ENCODE measurements around the gene NXPH3.

GRCh38 chr17:49580981-49581647 is 5.4 kb downstream of the NXPH3 start:
- TF ChIP-seq CTCF (IDR thresholded peaks at IDR 0.05; ENCODE audit: insufficient read depth, low read length) = no peak
- TF ChIP-seq POLR2AphosphoS5 (IDR thresholded peaks at IDR 0.05; ENCODE audit: low read depth) = no peak

Measured in HL-60 (cell line).